Endothelial cell (in vitro differentiated cells): ENCODE data around the gene COL4A6. TPM values are rescaled to one million over a fixed set of nuclear protein-coding genes. Genes with fewer than 3 reads are reported as not detected.

Source experiments
- DNase-seq: peaks from one replicate; pipeline ENCODE4 v3.0.0; 2021; ENCODE audit warnings: low spot score
- H3K27ac Mint-ChIP-seq: one replicate; pipeline ENCODE4 v1.8.0; 2021; ENCODE audit warnings: mixed read lengths, inconsistent platforms; ENCODE audit not compliant: unreplicated experiment
- H3K27me3 Mint-ChIP-seq: one replicate; pipeline ENCODE4 v1.8.0; 2021; ENCODE audit warnings: mild to moderate bottlenecking, moderate library complexity, mixed read lengths, inconsistent platforms; ENCODE audit not compliant: unreplicated experiment
- H3K36me3 Mint-ChIP-seq: one replicate; pipeline ENCODE4 v1.8.0; 2021; ENCODE audit warnings: mild to moderate bottlenecking, low read depth, mixed read lengths, inconsistent platforms; ENCODE audit not compliant: unreplicated experiment
- H3K4me1 Mint-ChIP-seq: one replicate; pipeline ENCODE4 v1.8.0; 2021; ENCODE audit warnings: mild to moderate bottlenecking, mixed read lengths, inconsistent platforms; ENCODE audit not compliant: unreplicated experiment
- H3K4me3 Mint-ChIP-seq: one replicate; pipeline ENCODE4 v1.8.0; 2021; ENCODE audit warnings: mild to moderate bottlenecking, mixed read lengths, inconsistent platforms; ENCODE audit not compliant: unreplicated experiment
- H3K9me3 Mint-ChIP-seq: one replicate; pipeline ENCODE4 v1.8.0; 2021; ENCODE audit warnings: mixed read lengths, inconsistent platforms; ENCODE audit not compliant: unreplicated experiment
- CTCF ChIP-seq: fragments of 200-600 bp; sonication (generic); IDR thresholded peaks from one replicate; pipeline ENCODE4 v1.5.0; 2021; ENCODE audit warnings: antibody characterized with exemption; ENCODE audit not compliant: unreplicated experiment
- total RNA-seq: library from RNA; stranded (reverse); fragmentation: NEBNext Ultra II Directional; extraction: Animal tissue kit (Norgen Biotek cat#: 25700); gene quantifications from one replicate; pipeline ENCODE4 v1.2.1, GENCODE V29; 2021; ENCODE audit not compliant: unreplicated experiment

COL4A6 gene
- total RNA-seq, 1 donor from 2014 or later, result 10.5 TPM

DNA sequence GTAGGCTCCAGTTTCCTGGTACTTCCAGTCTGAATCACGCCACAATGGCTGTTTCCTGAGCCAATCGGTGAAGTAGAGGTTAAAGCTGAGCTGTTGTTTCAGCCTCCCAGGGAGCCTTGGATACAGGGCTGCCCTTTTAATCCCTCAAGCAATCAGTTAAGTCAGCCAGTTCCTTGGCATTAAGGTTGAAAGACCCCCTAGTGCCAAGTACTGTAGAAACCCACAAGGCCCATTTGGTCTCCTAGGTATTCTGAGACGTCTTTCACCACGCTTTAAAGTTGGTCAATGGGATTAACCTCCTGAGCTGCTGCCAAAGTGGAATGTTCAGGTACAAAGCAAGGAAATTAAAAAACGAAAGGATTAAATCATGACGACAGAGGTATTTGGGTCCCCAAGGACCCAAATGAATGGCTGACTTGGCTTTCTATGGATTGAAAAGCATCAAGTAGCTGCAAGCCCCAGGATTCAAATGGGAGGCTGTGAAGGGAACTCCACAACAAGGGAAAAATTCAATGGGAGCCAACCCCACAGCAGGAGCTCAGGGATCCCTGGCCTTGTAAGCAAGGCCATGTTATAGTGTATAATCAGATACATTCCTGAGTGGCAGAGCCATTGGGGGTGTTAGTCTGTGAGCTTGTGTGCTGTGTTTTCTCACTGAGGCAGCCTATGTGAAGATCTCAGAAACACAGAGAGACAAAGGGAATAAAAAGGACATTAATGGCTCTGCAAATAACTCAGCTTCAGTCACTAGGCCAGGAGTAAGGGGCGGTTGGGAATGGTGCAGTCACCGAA is 260.7 kb downstream of the COL4A6 start:
- Mint-ChIP-seq H3K9me3 (no peaks in the 10 kb centered on the region), H3K4me1 (no peaks in the 10 kb centered on the region), H3K36me3 (no peaks in the 10 kb centered on the region), H3K27me3 (no peaks in the 10 kb centered on the region), H3K27ac (no peak overlapping the region), H3K4me3 (no peak overlapping the region)
- DNase-seq, result no peak
- no peak for TF ChIP-seq CTCF

- DNase-seq, result no peak
- H3K27ac Mint-ChIP-seq, result no peak overlapping the region
- H3K9me3 Mint-ChIP-seq, result no peaks in the 10 kb centered on the region
- H3K36me3 Mint-ChIP-seq, result no peaks in the 10 kb centered on the region
- TF ChIP-seq CTCF, result no peak
- H3K4me3 Mint-ChIP-seq, result no peak overlapping the region
- no peaks in the 10 kb centered on the region for H3K27me3 Mint-ChIP-seq
- H3K4me1 Mint-ChIP-seq, result no peaks in the 10 kb centered on the region
These were observed 264.3 kb downstream of the COL4A6 start for GRCh38 chrX:108173874-108174273.

- Mint-ChIP-seq H3K4me1 (peaks cover 4% of the 10 kb centered on the region), H3K9me3 (no peaks in the 10 kb centered on the region), H3K4me3 (no peak overlapping the region), H3K27ac (no peak overlapping the region), H3K36me3 (no peaks in the 10 kb centered on the region), H3K27me3 (no peaks in the 10 kb centered on the region)
- TF ChIP-seq CTCF, result no peak
- no peak for DNase-seq
These were observed 266.6 kb downstream of the COL4A6 start for GRCh38 chrX:108171671-108172070.

GRCh38 chrX:108169768-108170167 is 268.5 kb downstream of the COL4A6 start:
- no peak for TF ChIP-seq CTCF
- Mint-ChIP-seq H3K9me3 (no peaks in the 10 kb centered on the region), H3K27ac (no peak overlapping the region), H3K4me3 (no peak overlapping the region), H3K4me1 (peaks cover 4% of the 10 kb centered on the region), H3K27me3 (no peaks in the 10 kb centered on the region), H3K36me3 (no peaks in the 10 kb centered on the region)
- no peak for DNase-seq

- DNase-seq, result no peak
- no peak overlapping the region for H3K4me3 Mint-ChIP-seq
- H3K36me3 Mint-ChIP-seq, result no peaks in the 10 kb centered on the region
These were observed 269.1 kb downstream of the COL4A6 start for GRCh38 chrX:108168961-108169740.

More at GRCh38 chrX:108168961-108169740, 269.1 kb downstream of the COL4A6 start:
- H3K9me3 Mint-ChIP-seq, result no peaks in the 10 kb centered on the region
- no peak overlapping the region for H3K27ac Mint-ChIP-seq
- no peaks in the 10 kb centered on the region for H3K27me3 Mint-ChIP-seq
- peaks cover 4% of the 10 kb centered on the region for H3K4me1 Mint-ChIP-seq
- TF ChIP-seq CTCF, result no peak
